T-cell (primary cell): ENCODE data around the gene COL26A1. TPM values are rescaled to one million over a fixed set of nuclear protein-coding genes. Genes with fewer than 3 reads are reported as not detected.

Experiments
- ATAC-seq, 4 experiments: fragments of 200-7000 bp in 3 of 4; fragments of 150-1000 bp in 1 of 4; cut with Tn5 transposase; replicated peaks in 1 of 4; 1 replicate in 3 of 4; 2 replicates in 1 of 4; pipeline ENCODE4 v1.10.0; 2021; ENCODE audit warnings: moderate library complexity in 3 of 4, mild to moderate bottlenecking in 2 of 4, moderate number of reproducible peaks in 1 of 4
- CTCF ChIA-PET, 2 donors: fragments of 300-600 bp; sonication (Branson Sonifier 250); formaldehyde crosslinking; loops; one replicate each; lab custom pipeline; 2022; ENCODE audit warnings: antibody characterized with exemption in 2 of 2; lab: Charles Lee
- POLR2A ChIA-PET, 2 donors: fragments of 300-600 bp; sonication (Branson Sonifier 250); formaldehyde crosslinking; loops; one replicate each; lab custom pipeline; 2022; ENCODE audit warnings: antibody characterized with exemption in 2 of 2; lab: Charles Lee
- DNase-seq, 35 experiments: peaks; one replicate each; pipeline versions ENCODE4 v3.0.0 to v3.0.0-alpha.2; 2013 to 2023
- H3K27ac ChIP-seq: one replicate; pipeline ENCODE4 v1.5.1; 2013; ENCODE audit warnings: low read length
- H3K27me3 ChIP-seq, 2 experiments: replicated peaks in 1 of 2; 1 replicate in 1 of 2; 2 replicates in 1 of 2; pipeline versions ENCODE4 v1.6.1 to v1.7.0; 2013; ENCODE audit warnings: low read length in 1 of 2, mixed read lengths in 1 of 2; ENCODE audit not compliant: control insufficient read depth in 2 of 2, insufficient read depth in 2 of 2; ENCODE audit errors: extremely low read depth in 1 of 2
- H3K36me3 ChIP-seq, 2 donors: 1 replicate in 1 of 2; 2 replicates in 1 of 2; pipeline versions ENCODE4 v1.6.1 to v1.7.0; 2013; ENCODE audit warnings: low read length in 1 of 2; ENCODE audit not compliant: control insufficient read depth in 2 of 2, insufficient read depth in 1 of 2; ENCODE audit errors: extremely low read depth in 1 of 2
- H3K4me1 ChIP-seq, 2 experiments: 1 replicate in 1 of 2; 2 replicates in 1 of 2; pipeline versions ENCODE4 v1.6.1 to v1.7.0; 2013; ENCODE audit warnings: low read length in 2 of 2, mixed read lengths in 1 of 2; ENCODE audit not compliant: insufficient read depth in 2 of 2, control insufficient read depth in 1 of 2; ENCODE audit errors: extremely low read depth in 1 of 2
- H3K4me3 ChIP-seq, 2 donors: 1 replicate in 1 of 2; 2 replicates in 1 of 2; pipeline versions ENCODE4 v1.5.1 to v1.7.0; 2013; ENCODE audit warnings: mild to moderate bottlenecking in 2 of 2, low read length in 1 of 2, moderate library complexity in 1 of 2; ENCODE audit not compliant: control insufficient read depth in 1 of 2; ENCODE audit errors: extremely low read depth in 1 of 2
- H3K9me3 ChIP-seq: 2 replicates; pipeline ENCODE4 v1.7.0; 2013
- H3K27ac Mint-ChIP-seq, 2 donors: one replicate each; pipeline ENCODE4 v1.8.0; 2020 to 2021; ENCODE audit warnings: mild to moderate bottlenecking in 2 of 2, mixed read lengths in 2 of 2
- H3K27me3 Mint-ChIP-seq, 2 donors: one replicate each; pipeline ENCODE4 v1.8.0; 2021 to 2022; ENCODE audit warnings: mixed read lengths in 2 of 2
- H3K36me3 Mint-ChIP-seq: one replicate; pipeline ENCODE4 v1.8.0; 2021; ENCODE audit warnings: mixed read lengths
- H3K4me1 Mint-ChIP-seq, 3 donors: one replicate each; pipeline ENCODE4 v1.8.0; 2020 to 2022; ENCODE audit warnings: mixed read lengths in 3 of 3, mild to moderate bottlenecking in 1 of 3
- H3K4me3 Mint-ChIP-seq, 3 donors: one replicate each; pipeline ENCODE4 v1.8.0; 2020 to 2022; ENCODE audit warnings: mild to moderate bottlenecking in 3 of 3, mixed read lengths in 3 of 3, moderate library complexity in 3 of 3
- H3K9me3 Mint-ChIP-seq, 3 donors: one replicate each; pipeline ENCODE4 v1.8.0; 2020 to 2022; ENCODE audit warnings: mixed read lengths in 3 of 3
- WGBS: methylation state at CpG from one replicate; pipeline ENCODE4 v1.1.5; 2013; ENCODE audit warnings: missing lambda C conversion rate; ENCODE audit not compliant: insufficient coverage; 5-methylcytosine and 5-hydroxymethylcytosine counted together
- total RNA-seq, 35 experiments: library from RNA in 6 of 35; stranded (reverse) in 6 of 35; fragments of 120-200 nt in 1 of 35; gene quantifications; one replicate each; pipeline versions ENCODE4 v1.2.1 to v1.2.4 and lab custom pipeline; 2013 to 2026

The COL26A1 gene
- total RNA-seq, 5 donors from 2014 or later (not counting 1 experiment from before 2014, with no cell fraction given), result 0.09 TPM; not detected in 4

GRCh38 chr7:101596898-101597297, 234.2 kb downstream of the COL26A1 start:
- ChIA-PET POLR2A (no interaction called here), CTCF (interaction anchor here in 1 of 2 donors (0.7 kb wide), 1 partner anchor 10 kb away, joined by 6 read pairs; no protein-coding TSS in a partner anchor)
- no peak overlapping the region for H3K4me3 Mint-ChIP-seq
- Histone ChIP-seq H3K4me3 (no peak overlapping the region), H3K36me3 (no peaks in the 10 kb centered on the region), H3K27me3 (peaks cover 0 to 4% of the 10 kb centered on the region in 2 experiments), H3K27ac (no peak overlapping the region), H3K4me1 (no peaks in the 10 kb centered on the region), H3K9me3 (no peaks in the 10 kb centered on the region)
- ATAC-seq (no peak), DNase-seq (no peak)
- no peaks in the 10 kb centered on the region for H3K4me1 Mint-ChIP-seq
- H3K9me3 Mint-ChIP-seq, result no peaks in the 10 kb centered on the region
- no CpG with 5 or more reads among the region's 1 CpG for WGBS
- H3K36me3 Mint-ChIP-seq, result no peaks in the 10 kb centered on the region
- H3K27me3 Mint-ChIP-seq, result peaks cover 0 to 8% of the 10 kb centered on the region in 2 donors
- H3K27ac Mint-ChIP-seq, result no peak overlapping the region

GRCh38 chr7:101597941-101598340, 235.3 kb downstream of the COL26A1 start:
- no peaks in the 10 kb centered on the region for H3K36me3 ChIP-seq
- WGBS, result 69% methylated on average over 6 of the region's 6 CpGs
- no peak overlapping the region for H3K27ac ChIP-seq
- no peaks in the 10 kb centered on the region for H3K9me3 Mint-ChIP-seq
- no peak overlapping the region for H3K4me3 ChIP-seq
- no peaks in the 10 kb centered on the region for H3K9me3 ChIP-seq
- no peak overlapping the region for H3K4me3 Mint-ChIP-seq
- peaks cover 0 to 11% of the 10 kb centered on the region in 2 experiments for H3K27me3 ChIP-seq
- CTCF ChIA-PET, result no interaction called here
- H3K27me3 Mint-ChIP-seq, result peaks cover 0 to 5% of the 10 kb centered on the region in 2 donors
- H3K4me1 Mint-ChIP-seq, result no peaks in the 10 kb centered on the region
- no peak overlapping the region for H3K27ac Mint-ChIP-seq
- ATAC-seq (no peak), DNase-seq (no peak)
- H3K4me1 ChIP-seq, result peaks cover 0 to 7% of the 10 kb centered on the region in 2 experiments
- H3K36me3 Mint-ChIP-seq, result no peaks in the 10 kb centered on the region
- POLR2A ChIA-PET, result no interaction called here

DNA sequence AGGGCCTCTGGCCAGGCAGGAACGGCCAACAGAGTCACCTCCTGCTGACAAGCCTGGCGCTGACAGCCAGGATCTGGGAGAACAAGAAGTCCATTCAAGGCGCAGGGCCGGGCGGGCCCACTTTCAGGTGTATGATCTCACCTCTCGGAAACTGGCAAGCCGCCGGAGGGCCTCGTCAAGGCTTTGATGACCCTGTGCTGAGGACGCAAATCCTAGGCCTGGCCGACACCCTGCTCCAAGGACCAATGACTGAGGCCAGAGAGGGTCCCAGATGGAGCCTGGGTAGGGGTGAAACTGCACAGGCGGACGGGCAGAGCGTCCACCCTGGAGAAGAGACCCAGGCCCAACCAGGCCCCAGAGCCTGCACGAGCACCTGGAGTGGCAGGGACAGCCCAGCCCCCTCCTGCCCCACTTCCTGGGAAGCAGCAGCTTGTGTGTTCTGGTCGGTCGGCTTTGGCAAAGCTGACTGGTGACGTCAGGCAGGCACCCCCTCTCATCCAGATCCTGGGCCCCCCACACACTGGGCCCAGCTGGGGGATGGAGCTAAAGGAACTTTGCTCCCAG, 235.8 kb downstream of the COL26A1 start:
- DNase-seq, result no peak
- no peaks in the 10 kb centered on the region for H3K9me3 Mint-ChIP-seq
- Histone ChIP-seq H3K27me3 (peaks cover 0 to 12% of the 10 kb centered on the region in 2 experiments), H3K27ac (no peak overlapping the region), H3K4me3 (no peak overlapping the region), H3K9me3 (no peaks in the 10 kb centered on the region), H3K36me3 (no peaks in the 10 kb centered on the region), H3K4me1 (peaks cover 0 to 7% of the 10 kb centered on the region in 2 experiments)
- no peak overlapping the region for H3K27ac Mint-ChIP-seq
- POLR2A ChIA-PET, result no interaction called here
- H3K36me3 Mint-ChIP-seq, result no peaks in the 10 kb centered on the region
- CTCF ChIA-PET, result interaction anchor here in 1 of 2 donors (1.3 kb wide), 1 partner anchor 55 kb away, joined by 3 read pairs; no protein-coding TSS in a partner anchor
- 90% methylated on average over 13 of the region's 18 CpGs for WGBS
- no peaks in the 10 kb centered on the region for H3K4me1 Mint-ChIP-seq
- H3K4me3 Mint-ChIP-seq, result no peak overlapping the region
- H3K27me3 Mint-ChIP-seq, result peaks cover 0 to 5% of the 10 kb centered on the region in 2 donors
- no peak for ATAC-seq

DNA sequence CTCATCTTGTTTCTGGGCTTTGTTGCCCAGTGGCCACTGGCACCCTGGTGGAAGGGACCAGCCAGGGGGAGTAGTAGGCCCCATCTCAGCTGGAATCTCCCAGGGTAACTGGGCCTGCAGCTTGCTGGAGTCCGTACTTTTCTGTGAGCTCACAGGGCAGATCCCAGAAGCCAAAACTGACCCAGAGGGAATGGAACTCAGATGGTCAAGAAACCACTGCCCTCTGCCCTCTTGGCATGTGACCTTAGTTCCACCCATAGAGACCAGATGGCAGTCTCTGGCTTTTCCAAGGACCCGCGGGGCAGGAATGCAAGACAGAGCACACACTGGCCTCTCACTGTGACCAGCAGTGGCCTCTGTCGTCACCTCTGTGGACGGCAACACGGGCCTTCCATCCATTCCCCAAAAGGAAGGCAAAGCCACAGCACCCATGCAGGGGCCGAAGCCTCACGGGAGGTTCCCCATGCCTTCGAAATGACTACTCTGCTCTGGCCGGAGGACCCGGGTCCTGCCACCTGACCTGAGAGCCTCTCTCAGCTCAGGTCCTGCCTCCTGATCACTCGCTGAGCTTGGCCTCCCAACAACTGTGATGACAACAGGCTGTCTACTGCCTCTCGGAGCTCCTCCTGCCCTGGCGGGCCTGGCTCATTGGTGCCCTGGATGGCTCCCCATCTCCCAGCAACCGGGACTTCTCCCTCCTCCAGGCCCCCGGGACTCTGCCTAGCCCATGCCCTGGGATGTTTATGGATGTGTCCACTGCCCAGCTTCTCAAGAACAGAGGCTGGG, 236.5 kb downstream of the COL26A1 start:
- Mint-ChIP-seq H3K27me3 (peaks cover 0 to 5% of the 10 kb centered on the region in 2 donors), H3K4me1 (no peaks in the 10 kb centered on the region), H3K36me3 (no peaks in the 10 kb centered on the region), H3K27ac (no peak overlapping the region), H3K9me3 (no peaks in the 10 kb centered on the region), H3K4me3 (no peak overlapping the region)
- ATAC-seq, result no peak
- WGBS, result 87% methylated on average over 13 of the region's 16 CpGs
- no peak for DNase-seq
- no peak overlapping the region for H3K4me3 ChIP-seq
- peaks cover 0 to 7% of the 10 kb centered on the region in 2 experiments for H3K4me1 ChIP-seq
- no peak overlapping the region for H3K27ac ChIP-seq
- CTCF ChIA-PET, result interaction anchor here in 1 of 2 donors (0.5 to 1.3 kb wide), 3 partner anchors 51 to 209 kb away, joined by 3 to 7 read pairs (median 3); no protein-coding TSS in a partner anchor
- peaks cover 0 to 12% of the 10 kb centered on the region in 2 experiments for H3K27me3 ChIP-seq
- no peaks in the 10 kb centered on the region for H3K9me3 ChIP-seq
- H3K36me3 ChIP-seq, result no peaks in the 10 kb centered on the region
- POLR2A ChIA-PET, result no interaction called here

- Mint-ChIP-seq H3K27me3 (peaks cover 0 to 3% of the 10 kb centered on the region in 2 donors), H3K36me3 (no peaks in the 10 kb centered on the region), H3K27ac (no peak overlapping the region), H3K9me3 (no peaks in the 10 kb centered on the region), H3K4me1 (no peaks in the 10 kb centered on the region), H3K4me3 (no peak overlapping the region)
- ChIA-PET POLR2A (no interaction called here), CTCF (interaction anchor here in 1 of 2 donors (0.5 to 1.3 kb wide), 4 partner anchors 50 to 481 kb away, joined by 3 to 11 read pairs (median 5); no protein-coding TSS in a partner anchor)
- no peak overlapping the region for H3K4me3 ChIP-seq
- WGBS, result 80% methylated on average over 1 of the region's 3 CpGs
- DNase-seq, result no peak
- no peak for ATAC-seq
- no peaks in the 10 kb centered on the region for H3K36me3 ChIP-seq
- peaks cover 0 to 12% of the 10 kb centered on the region in 2 experiments for H3K27me3 ChIP-seq
- H3K27ac ChIP-seq, result no peak overlapping the region
- H3K4me1 ChIP-seq, result peaks cover 0 to 7% of the 10 kb centered on the region in 2 experiments
- H3K9me3 ChIP-seq, result no peaks in the 10 kb centered on the region
These were observed 237.1 kb downstream of the COL26A1 start for GRCh38 chr7:101599787-101600186.

- Mint-ChIP-seq H3K9me3 (no peaks in the 10 kb centered on the region), H3K4me1 (no peaks in the 10 kb centered on the region), H3K4me3 (no peak overlapping the region), H3K36me3 (no peaks in the 10 kb centered on the region), H3K27me3 (peaks cover 0 to 3% of the 10 kb centered on the region in 2 donors), H3K27ac (no peak overlapping the region)
- no peak overlapping the region for H3K4me3 ChIP-seq
- peaks cover 0 to 7% of the 10 kb centered on the region in 2 experiments for H3K4me1 ChIP-seq
- H3K27ac ChIP-seq, result no peak overlapping the region
- H3K27me3 ChIP-seq, result peaks cover 0 to 12% of the 10 kb centered on the region in 2 experiments
- no peaks in the 10 kb centered on the region for H3K36me3 ChIP-seq
- DNase-seq (no peak), ATAC-seq (no peak)
- H3K9me3 ChIP-seq, result no peaks in the 10 kb centered on the region
- POLR2A ChIA-PET, result no interaction called here
- CTCF ChIA-PET, result interaction anchor here (0.6 to 1.5 kb wide), 2 partner anchors 28 to 635 kb away, joined by 4 to 5 read pairs; no protein-coding TSS in a partner anchor
- 68% methylated on average over 9 of the region's 12 CpGs for WGBS
These were observed 239.4 kb downstream of the COL26A1 start for GRCh38 chr7:101602082-101602481.
